HepG2 (cell line): ENCODE measurements around the gene CD302. TPM values are rescaled to one million over a fixed set of nuclear protein-coding genes. Genes with fewer than 3 reads are reported as not detected.

Experiments
- KLF16 ChIP-seq, 2 experiments: sonication (generic) in 1 of 2; formaldehyde crosslinking in 1 of 2; IDR thresholded peaks; 2 replicates each; pipeline versions ENCODE4 v1.6.1 to v1.8.0; 2016 to 2023; ENCODE audit warnings: missing genetic modification reagents in 2 of 2, missing compliant biosample characterization in 1 of 2
- RNF2 ChIP-seq: fragments of 450-650 bp; conservative IDR thresholded peaks from 2 replicates; pipeline ENCODE4 v1.6.1; 2016; ENCODE audit warnings: low read depth
- polyA plus RNA-seq, 8 experiments: library from polyadenylated mRNA; depleted of rRNA in 3 of 8; stranded (reverse) in 7 of 8; unstranded in 1 of 8; fragments of >200 nt; fragmentation: Illumina TruSeq in 4 of 8; extraction: Trizol in 4 of 8; gene quantifications; 2 replicates each; pipeline versions ENCODE4 v1.2.1 to v1.2.3, GENCODE V29; 2011 to 2016; ENCODE audit warnings: low read depth in 4 of 8, missing spikeins in 1 of 8, mixed read lengths in 1 of 8; ENCODE audit not compliant: insufficient read depth in 1 of 8
- total RNA-seq, 5 experiments: library from RNA; depleted of rRNA; stranded (reverse); fragments of >200 nt; fragmentation: Illumina TruSeq; extraction: Trizol; gene quantifications; 2 replicates each; pipeline ENCODE4 v1.2.3, GENCODE V29; 2016; ENCODE audit warnings: low read depth in 1 of 5
- TF ChIP-seq, protein P1 (sequence below): IDR thresholded peaks from 2 replicates; pipeline ENCODE4 v1.6.1; 2016; ENCODE audit warnings: missing genetic modification reagents, missing compliant biosample characterization
- TF ChIP-seq, protein P2 (sequence below), 2 experiments: fragments of 450-650 bp in 1 of 2; sonication (generic) in 1 of 2; formaldehyde crosslinking in 1 of 2; IDR thresholded peaks; 2 replicates each; pipeline versions ENCODE4 v1.6.1 to v1.8.0; 2016 to 2022; ENCODE audit warnings: antibody characterized with exemption in 1 of 2, mild to moderate bottlenecking in 1 of 2, missing genetic modification reagents in 1 of 2
- TF ChIP-seq, protein P3 (sequence below): sonication (generic); formaldehyde crosslinking; IDR thresholded peaks from 2 replicates; pipeline ENCODE4 v1.8.0; 2022; ENCODE audit warnings: missing genetic modification reagents, mild to moderate bottlenecking, inconsistent platforms, borderline replicate concordance

Gene CD302
- total and polyA plus RNA-seq, 2 of the 13 experiments (the other 11 are each of a cell fraction or from before 2014, with no cell fraction given): 8.0 to 15.6 TPM

DNA sequence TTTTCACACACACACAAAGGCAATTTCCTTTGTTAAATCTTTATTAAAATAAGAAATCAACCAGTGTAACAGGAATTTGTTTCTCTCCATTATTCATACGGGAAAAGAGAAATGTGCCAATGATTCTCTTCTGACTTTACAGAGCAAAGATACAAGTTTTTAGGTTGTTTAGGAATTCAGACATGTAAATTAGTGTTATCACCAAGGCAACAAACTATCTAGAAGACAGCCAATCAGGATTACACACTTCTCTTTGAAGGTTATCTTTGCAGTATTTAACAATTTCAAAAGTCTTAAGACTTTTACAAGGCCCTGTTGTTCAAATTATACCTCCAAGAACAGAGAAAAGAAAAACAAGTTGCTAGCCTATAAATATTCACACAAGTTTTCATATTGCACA, 14.5 kb downstream of the CD302 start (continued):
- TF ChIP-seq KLF16 (CRISPR knock-in tag; IDR thresholded peaks at IDR 0.05): no peak
- TF ChIP-seq, protein P1, sequence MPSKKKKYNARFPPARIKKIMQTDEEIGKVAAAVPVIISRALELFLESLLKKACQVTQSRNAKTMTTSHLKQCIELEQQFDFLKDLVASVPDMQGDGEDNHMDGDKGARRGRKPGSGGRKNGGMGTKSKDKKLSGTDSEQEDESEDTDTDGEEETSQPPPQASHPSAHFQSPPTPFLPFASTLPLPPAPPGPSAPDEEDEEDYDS: no peak
- TF ChIP-seq, protein P2, sequence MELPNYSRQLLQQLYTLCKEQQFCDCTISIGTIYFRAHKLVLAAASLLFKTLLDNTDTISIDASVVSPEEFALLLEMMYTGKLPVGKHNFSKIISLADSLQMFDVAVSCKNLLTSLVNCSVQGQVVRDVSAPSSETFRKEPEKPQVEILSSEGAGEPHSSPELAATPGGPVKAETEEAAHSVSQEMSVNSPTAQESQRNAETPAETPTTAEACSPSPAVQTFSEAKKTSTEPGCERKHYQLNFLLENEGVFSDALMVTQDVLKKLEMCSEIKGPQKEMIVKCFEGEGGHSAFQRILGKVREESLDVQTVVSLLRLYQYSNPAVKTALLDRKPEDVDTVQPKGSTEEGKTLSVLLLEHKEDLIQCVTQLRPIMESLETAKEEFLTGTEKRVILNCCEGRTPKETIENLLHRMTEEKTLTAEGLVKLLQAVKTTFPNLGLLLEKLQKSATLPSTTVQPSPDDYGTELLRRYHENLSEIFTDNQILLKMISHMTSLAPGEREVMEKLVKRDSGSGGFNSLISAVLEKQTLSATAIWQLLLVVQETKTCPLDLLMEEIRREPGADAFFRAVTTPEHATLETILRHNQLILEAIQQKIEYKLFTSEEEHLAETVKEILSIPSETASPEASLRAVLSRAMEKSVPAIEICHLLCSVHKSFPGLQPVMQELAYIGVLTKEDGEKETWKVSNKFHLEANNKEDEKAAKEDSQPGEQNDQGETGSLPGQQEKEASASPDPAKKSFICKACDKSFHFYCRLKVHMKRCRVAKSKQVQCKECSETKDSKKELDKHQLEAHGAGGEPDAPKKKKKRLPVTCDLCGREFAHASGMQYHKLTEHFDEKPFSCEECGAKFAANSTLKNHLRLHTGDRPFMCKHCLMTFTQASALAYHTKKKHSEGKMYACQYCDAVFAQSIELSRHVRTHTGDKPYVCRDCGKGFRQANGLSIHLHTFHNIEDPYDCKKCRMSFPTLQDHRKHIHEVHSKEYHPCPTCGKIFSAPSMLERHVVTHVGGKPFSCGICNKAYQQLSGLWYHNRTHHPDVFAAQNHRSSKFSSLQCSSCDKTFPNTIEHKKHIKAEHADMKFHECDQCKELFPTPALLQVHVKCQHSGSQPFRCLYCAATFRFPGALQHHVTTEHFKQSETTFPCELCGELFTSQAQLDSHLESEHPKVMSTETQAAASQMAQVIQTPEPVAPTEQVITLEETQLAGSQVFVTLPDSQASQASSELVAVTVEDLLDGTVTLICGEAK (IDR thresholded peaks at IDR 0.05): no peak
- TF ChIP-seq, protein P2 (CRISPR knock-in tag; IDR thresholded peaks at IDR 0.05): no peak
- TF ChIP-seq RNF2: no peak
- TF ChIP-seq, protein P3, sequence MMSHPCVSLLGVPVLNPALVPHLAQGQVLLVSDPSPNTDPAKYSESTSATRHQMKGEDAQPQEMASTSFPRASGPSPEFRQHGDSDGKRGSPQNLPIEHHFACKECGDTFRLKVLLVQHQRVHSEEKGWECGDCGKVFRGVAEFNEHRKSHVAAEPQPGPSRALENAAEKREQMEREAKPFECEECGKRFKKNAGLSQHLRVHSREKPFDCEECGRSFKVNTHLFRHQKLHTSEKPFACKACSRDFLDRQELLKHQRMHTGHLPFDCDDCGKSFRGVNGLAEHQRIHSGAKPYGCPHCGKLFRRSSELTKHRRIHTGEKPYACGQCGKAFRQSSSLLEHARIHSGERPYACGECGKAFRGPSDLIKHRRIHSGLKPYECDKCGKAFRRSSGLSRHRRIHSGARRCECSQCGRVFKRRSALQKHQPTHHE (CRISPR knock-in tag): no peak
